Measurements from ENCODE around the gene P2RY14.

P2RY14 gene

GRCh38 chr3:151210676-151211381 lies 67.5 kb downstream of the P2RY14 start:
- no peak for DNase-seq

DNA sequence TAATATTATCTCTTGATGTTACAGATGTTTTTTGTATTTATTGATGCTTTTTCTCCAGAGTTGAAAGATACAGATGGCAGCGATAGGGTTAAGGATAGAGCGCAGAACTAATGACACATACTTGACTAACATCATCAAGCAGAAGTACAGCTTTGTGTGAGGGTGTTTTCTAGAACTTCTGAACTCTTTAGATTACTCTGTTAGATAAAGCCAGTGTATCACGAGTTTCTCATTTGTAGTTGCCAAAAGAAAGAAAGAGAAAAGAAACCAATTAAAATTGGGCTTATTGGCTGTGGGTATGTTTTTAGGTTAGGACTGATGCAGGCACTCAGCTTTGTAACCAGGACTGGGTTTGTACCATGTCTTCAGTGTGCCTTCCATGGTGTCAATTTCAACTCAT lies 68.7 kb downstream of the P2RY14 start:
- no peak for DNase-seq

- no peak for DNase-seq
These were observed 72.1 kb downstream of the P2RY14 start for GRCh38 chr3:151206201-151206600.

GRCh38 chr3:151205482-151205881 lies 72.9 kb downstream of the P2RY14 start:
- DNase-seq, result no peak

GRCh38 chr3:151204530-151205402 lies 73.6 kb downstream of the P2RY14 start:
- DNase-seq, result no peak

DNA sequence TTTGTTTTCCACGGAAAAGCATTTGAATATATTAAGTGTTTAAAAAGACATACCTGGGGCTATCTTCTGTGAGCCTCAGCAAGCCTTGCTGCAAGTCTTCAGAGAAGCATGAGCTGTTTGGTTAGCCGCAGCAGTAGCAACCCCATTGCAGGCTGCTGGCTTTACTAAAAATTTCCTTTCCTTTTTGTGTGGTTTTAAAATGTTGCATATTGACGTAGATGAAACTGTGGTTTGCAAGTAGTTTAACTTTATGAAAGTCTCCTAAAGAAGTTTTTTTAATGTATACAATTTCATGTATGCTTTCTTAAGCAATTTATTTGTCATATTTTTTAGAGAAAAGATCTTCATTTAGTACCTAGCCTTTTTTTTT lies 75.3 kb downstream of the P2RY14 start, which contains the start of gene GPR171:
Gene GPR171 (minus strand): TSS at position 166 of the 370 bp plus-strand sequence. CDS start 3,830 bp downstream, outside the sequence.
- DNase-seq, result no peak

- DNase-seq, result no peak
These were observed 77.2 kb downstream of the P2RY14 start for GRCh38 chr3:151201051-151201730.

DNA sequence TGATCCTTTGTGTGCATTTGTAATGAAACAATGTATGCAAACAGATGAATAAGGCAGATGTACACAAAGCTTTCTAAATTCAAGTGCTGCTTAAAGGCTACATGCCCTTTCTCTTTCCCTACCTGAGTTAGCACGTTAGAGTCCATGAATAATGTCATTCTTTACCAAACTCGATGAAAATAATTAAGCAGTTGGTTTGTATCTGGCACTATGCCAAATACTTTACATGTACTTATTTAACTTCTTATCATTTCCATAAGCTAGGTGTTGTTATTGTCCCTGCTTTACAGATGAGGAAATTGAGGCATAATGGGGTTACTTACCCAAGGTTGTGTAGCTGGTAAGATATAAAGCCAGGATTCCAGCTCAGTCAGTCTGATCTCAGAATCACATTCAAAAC lies 77.8 kb downstream of the P2RY14 start:
- no peak for DNase-seq

DNA sequence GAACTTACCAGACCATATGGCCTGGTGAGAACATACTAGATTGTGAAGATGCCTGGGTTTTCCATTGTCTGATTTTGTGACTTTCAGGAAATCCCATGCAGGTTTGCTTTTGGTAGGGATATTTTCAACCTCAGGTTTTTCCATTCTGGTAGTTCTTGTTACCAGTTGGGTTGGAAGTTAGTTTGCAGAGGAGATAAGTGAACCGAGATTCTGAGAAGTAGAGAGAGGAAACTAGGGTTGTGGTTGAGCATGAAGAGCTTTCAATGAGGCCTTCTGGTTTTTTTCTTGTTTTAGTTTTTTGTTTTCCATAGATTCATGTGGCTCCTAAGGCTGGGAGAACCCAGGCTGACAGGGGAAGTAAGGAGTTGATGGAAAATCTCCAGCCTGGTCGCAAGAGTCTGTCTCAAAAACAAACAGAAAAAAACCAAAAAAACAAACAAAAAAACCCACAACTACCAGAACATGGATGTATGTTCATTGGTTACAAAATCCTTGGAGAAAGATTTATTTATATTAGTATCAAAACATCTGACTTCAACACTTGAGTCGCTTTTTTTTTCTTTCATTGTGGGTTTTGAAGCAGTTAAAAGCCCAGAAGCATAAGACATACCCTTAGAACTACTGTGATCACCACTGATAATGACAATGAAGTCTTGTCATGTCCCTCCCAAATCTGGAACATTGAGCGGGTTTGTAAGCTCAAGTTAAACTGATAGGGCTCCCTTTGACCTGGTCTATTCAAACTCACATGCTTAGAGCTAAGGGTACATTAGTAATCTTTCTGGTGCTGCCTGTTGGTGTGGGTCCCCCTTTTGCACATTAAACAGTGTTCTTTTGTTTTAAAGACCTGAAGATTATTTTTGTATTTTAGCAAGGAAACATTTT lies 78.5 kb downstream of the P2RY14 start:
- DNase-seq, result no peak

DNA sequence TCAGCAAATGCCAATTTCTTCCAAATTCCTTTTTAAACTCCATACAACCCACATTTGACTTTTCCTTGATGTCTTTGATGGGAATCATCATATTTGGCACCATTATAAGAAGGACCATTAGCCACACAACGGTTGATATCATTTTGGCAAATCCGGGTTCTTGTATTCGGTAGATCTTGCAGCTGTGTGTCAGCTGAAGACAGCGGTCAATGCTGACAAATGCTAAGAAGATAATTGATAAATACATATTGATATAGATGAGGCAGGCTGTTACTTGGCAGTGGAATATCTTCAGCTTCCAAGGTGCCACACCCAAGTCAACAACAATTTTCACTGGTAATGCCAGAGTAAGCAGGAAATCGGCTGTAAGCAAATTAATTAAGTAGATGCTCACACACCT lies 79.5 kb downstream of the P2RY14 start:
- no peak for DNase-seq

DNA sequence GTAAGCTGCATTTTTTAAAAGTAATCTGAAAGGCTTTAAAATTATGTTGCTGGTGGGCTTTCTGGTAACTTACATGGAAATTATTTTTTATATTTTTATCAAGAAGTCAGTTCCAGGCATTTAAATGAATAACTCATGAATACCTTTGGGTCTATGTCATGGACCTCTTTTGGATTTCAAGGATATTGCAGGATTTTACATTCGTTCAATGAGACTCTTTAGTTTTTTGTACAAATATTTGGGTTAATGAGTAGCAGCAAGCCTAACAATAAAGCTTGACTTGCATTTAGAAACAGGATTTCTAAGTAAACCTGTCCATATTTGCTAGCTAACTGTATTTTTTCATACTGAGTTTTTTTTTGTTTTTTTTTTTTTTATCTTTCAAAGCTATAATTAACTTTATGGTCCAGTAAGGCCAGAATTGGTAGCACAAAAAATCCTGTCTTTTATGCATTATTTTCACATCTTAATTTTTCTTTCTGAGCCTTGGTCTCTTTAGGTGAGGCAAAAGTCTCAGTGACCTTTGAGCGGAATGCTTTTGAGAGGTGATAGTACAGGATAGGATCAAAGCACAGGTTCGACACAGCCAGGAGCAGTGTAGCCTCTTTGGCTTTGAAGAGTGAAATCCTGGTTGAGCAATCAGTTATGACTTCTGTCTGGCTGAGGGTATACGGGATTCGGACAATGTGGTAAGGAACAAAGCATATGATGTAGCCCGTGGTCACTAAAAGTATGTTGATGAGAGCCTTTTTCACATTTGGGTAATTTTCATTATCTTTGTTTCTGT lies 80.2 kb downstream of the P2RY14 start:
- DNase-seq, result no peak

GRCh38 chr3:151197228-151197627 lies 81.1 kb downstream of the P2RY14 start:
- no peak for DNase-seq

GRCh38 chr3:151196434-151196833 lies 81.9 kb downstream of the P2RY14 start:
- DNase-seq, result no peak

GRCh38 chr3:151195826-151196225 lies 82.5 kb downstream of the P2RY14 start:
- DNase-seq, result no peak

- DNase-seq, result no peak
These were observed 85.8 kb downstream of the P2RY14 start for GRCh38 chr3:151192545-151192944.

GRCh38 chr3:151191095-151191494 lies 87.2 kb downstream of the P2RY14 start:
- no peak for DNase-seq

DNA sequence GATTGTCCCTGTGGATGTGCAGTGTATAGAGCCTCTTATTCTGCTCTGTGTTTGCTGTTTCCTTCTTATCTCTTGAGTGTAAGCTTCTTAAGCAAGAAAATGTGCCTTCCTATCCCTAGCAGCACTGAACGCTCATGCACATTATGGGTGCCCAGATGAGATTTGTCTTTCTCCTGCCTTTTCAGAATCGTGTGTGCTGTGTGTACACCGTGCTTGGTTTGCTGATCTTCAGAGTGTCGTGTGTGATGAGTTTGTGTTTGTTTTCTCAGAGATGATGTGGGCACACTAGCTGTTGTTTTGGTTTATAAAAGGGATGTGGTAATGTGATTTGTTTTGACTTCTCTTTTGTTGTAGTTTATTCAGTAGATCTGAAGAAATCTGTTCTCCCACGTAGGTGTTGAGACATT lies 95.1 kb downstream of the P2RY14 start:
- no peak for DNase-seq

GRCh38 chr3:151182349-151183079 lies 95.8 kb downstream of the P2RY14 start:
- no peak for DNase-seq

DNA sequence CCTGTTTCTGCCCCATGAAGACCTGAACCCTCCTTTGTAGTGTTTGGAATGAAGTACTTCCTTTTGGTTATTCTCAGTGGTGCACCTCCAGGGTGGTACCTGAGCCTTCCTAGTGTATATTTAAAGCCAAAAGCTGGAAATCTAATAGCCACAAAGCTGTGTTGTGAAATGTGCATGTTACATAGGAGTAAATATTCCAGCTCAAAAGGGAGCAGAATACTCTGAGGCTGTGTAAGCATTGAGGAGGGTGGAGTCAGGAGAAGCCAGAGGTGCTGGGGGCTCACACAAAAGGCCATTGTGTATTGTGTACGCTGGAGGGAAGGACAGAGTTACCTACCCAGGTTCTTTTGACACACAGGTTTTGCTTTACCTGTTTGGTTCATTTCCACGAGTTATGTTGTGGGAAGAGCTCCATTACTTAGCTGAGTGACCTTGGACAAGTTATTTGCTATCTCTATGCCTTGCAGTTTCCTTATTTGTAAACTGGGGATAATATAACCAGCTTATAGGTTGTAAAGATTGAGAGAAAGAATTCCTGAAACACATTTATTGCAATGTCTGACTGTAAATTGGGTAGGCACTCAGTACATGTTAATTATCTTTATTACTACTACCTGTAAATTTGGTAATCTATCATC lies 100.0 kb downstream of the P2RY14 start:
- DNase-seq, result no peak

DNA sequence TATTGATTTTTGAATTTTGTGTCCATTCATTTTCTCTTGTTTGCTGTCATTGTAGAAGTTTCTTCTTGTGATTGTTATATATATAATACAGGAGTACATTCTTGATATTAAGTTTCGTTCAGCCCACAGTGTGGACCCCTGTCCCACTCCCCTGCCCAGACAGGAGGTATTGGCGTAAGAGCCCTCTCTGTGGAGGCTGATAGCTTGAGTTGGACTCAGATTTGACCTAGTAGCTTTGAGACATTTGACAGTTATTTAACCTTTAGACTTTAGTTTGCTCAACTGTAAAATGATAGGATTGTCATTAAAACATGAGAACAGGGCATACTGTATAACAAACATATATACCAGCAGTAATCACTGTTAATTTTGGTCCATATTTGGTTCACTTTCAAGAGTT lies 102.4 kb downstream of the P2RY14 start:
- DNase-seq, result no peak

DNA sequence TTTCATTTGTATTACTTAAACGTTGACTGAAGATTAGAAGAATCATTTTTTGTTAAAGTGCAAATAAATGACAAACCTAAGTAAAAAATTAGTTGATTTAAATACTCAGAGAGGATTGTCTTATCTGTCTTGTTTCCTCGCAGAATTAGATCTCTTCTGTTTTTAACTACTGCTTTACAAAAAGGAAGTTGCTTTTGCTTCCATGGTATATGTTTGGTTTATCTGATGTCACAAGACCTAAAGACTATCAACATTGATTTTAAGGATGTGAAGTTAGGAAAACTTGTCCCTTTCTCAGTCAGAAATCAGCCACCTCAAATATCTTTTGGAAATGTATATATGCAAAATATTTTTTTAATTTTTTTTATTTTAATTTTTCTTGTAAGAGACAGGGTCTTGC lies 104.0 kb downstream of the P2RY14 start:
- no peak for DNase-seq
